ENCODE data around the gene OR2B6. TPM values are rescaled to one million over a fixed set of nuclear protein-coding genes. Genes with fewer than 3 reads are reported as not detected.

Gene OR2B6
- total RNA-seq, 1 experiment from 2014 or later: 0.26 TPM

DNA sequence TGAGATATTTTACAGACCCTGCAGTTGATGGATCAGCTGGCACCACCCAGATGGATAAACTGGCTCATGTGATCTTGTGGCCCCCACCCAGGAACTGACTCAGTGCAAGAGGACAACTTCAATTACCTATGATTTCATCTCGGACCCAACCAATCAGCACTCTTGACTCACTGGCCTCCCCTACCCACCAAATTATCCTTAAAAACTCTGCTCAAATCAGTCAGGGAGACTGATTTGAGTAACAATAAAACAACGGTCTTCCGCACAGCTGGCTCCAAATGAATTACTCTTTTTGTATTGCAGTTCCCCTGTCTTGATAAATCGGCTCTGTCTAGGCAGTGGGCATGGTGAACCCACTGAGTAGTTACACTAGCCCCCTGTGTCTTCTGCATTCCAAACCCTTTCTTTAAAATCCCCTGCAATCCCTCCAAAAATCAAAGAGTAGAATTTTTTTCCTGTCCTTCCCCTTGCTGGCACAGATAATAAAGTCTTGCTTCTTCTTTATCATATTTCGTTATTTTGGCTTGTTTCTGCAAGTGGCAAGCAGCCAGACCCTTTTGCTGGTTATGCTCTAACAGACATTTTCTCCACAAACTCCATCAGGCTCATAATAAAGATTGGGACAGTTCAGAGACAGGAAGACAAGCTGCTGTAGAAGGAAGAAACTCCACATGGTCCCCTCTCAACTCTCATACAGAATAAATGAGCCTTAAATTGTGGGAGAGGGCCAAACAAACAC lies 48.3 kb downstream of the OR2B6 start:
- H3K4me3 ChIP-seq (ENCODE audit: low read depth in 2 of 2, low read length in 2 of 2): no peak overlapping the region
- H3K4me1 ChIP-seq (ENCODE audit: control insufficient read depth, insufficient read depth, low read length): no peaks in the 10 kb centered on the region
- TF ChIP-seq CTCF (IDR thresholded peaks at IDR 0.05): no peak
- TF ChIP-seq SIN3A (IDR thresholded peaks at IDR 0.05; ENCODE audit: borderline replicate concordance, insufficient read depth, low read depth, low read length): no peak
- no peak for TF ChIP-seq POLR2AphosphoS5 (IDR thresholded peaks at IDR 0.05; ENCODE audit: low read depth, low read length)
- TF ChIP-seq REST (IDR thresholded peaks at IDR 0.05; ENCODE audit: insufficient read depth in 1 of 2, low read depth in 2 of 2, low read length in 1 of 2): no peak
- no peak for TF ChIP-seq TCF7L2 (IDR thresholded peaks at IDR 0.05; ENCODE audit: low read depth, low read length)
- CTCF ChIA-PET: no interaction called here
- H3K9me3 ChIP-seq (ENCODE audit: control insufficient read depth, insufficient read depth, low read depth, low read length): no peaks in the 10 kb centered on the region
- H3K36me3 ChIP-seq (ENCODE audit: control insufficient read depth, insufficient read depth, low read length): no peaks in the 10 kb centered on the region
- POLR2A ChIA-PET: no interaction called here
- ATAC-seq: no peak
- no peak for DNase-seq (ENCODE audit: low read depth, low spot score)
- H3K27me3 ChIP-seq (ENCODE audit: control insufficient read depth, insufficient read depth, low read length): no peaks in the 10 kb centered on the region
- intact Hi-C loops (cut with micrococcal nuclease; ENCODE audit: unreplicated experiment) (no loop called here), in situ Hi-C loops (cut with HindIII; ENCODE audit: low pct_unique_long_range_greater_than_20kb, low sequenced_read_pairs) (no loop called here)
- no peak overlapping the region for H3K27ac ChIP-seq (ENCODE audit: low read length)
- BruUV-seq (replicated peaks): no TSS peak

- BruUV-seq (replicated peaks): no TSS peak
- POLR2A ChIA-PET: no interaction called here
- CTCF ChIA-PET: no interaction called here
Observed at GRCh38 chr6:28005975-28006374, 48.9 kb downstream of the OR2B6 start.

More at GRCh38 chr6:28005975-28006374, 48.9 kb downstream of the OR2B6 start:
- no peaks in the 10 kb centered on the region for H3K9me3 ChIP-seq (ENCODE audit: control insufficient read depth, insufficient read depth, low read depth, low read length)
- in situ Hi-C loops (cut with HindIII; ENCODE audit: low pct_unique_long_range_greater_than_20kb, low sequenced_read_pairs) (no loop called here), intact Hi-C loops (cut with micrococcal nuclease; ENCODE audit: unreplicated experiment) (no loop called here)
- H3K36me3 ChIP-seq (ENCODE audit: control insufficient read depth, insufficient read depth, low read length): no peaks in the 10 kb centered on the region
- no peak for TF ChIP-seq REST (IDR thresholded peaks at IDR 0.05; ENCODE audit: insufficient read depth in 1 of 2, low read depth in 2 of 2, low read length in 1 of 2)
- no peak for TF ChIP-seq CTCF (IDR thresholded peaks at IDR 0.05)
- no peak for TF ChIP-seq POLR2AphosphoS5 (IDR thresholded peaks at IDR 0.05; ENCODE audit: low read depth, low read length)
- TF ChIP-seq SIN3A (IDR thresholded peaks at IDR 0.05; ENCODE audit: borderline replicate concordance, insufficient read depth, low read depth, low read length): no peak
- TF ChIP-seq TCF7L2 (IDR thresholded peaks at IDR 0.05; ENCODE audit: low read depth, low read length): no peak
- no peaks in the 10 kb centered on the region; the same call in 1 of the 2 replicates for H3K27me3 ChIP-seq (ENCODE audit: control insufficient read depth, insufficient read depth, low read length)
- ATAC-seq (no peak), DNase-seq (ENCODE audit: low read depth, low spot score) (no peak)
- H3K4me3 ChIP-seq (ENCODE audit: low read depth in 2 of 2, low read length in 2 of 2): no peak overlapping the region
- no peaks in the 10 kb centered on the region for H3K4me1 ChIP-seq (ENCODE audit: control insufficient read depth, insufficient read depth, low read length)
- no peak overlapping the region for H3K27ac ChIP-seq (ENCODE audit: low read length)

Measured in Panc1 (cell line).